Measurements from ENCODE around the gene SLC7A5.

SLC7A5 gene

DNA sequence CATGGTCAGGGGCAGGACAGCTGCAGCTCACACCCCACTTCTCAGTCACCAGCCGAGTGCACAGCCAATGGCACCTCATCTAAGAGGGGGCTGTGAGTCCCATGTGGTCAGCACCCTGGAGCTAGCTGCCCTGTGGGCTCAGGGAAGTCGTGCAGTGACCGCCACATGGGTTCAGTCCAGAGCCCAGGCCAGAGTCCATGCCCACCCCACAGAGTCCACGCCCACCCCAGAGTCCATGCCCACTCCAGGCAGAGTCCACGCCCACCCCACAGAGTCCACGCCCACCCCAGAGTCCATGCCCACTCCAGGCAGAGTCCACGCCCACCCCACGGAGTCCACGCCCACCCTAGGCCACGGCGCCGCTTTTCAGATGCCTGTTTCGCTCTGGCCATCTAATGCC lies 24.1 kb downstream of the SLC7A5 start:
- DNase-seq, result no peak

DNA sequence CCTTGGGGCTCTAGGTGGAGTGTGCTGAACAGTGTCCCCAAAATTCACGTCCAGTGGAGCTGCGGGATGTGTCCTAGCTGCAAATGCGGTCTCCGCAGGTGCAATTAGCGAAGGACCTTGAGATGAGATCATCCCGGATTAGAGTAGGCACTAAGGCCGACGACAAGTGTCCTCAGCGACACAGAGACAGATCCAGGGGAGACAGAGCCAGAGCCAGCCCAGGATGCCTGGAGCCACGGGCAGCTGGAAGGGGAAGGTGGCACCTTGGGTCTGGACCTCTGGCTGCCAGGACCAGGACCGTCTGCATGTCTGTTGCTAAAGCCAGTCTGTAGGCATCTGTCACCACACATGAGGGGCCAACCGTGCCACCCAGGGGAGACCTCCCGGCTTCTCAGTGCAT lies 24.5 kb downstream of the SLC7A5 start:
- no peak for DNase-seq

DNA sequence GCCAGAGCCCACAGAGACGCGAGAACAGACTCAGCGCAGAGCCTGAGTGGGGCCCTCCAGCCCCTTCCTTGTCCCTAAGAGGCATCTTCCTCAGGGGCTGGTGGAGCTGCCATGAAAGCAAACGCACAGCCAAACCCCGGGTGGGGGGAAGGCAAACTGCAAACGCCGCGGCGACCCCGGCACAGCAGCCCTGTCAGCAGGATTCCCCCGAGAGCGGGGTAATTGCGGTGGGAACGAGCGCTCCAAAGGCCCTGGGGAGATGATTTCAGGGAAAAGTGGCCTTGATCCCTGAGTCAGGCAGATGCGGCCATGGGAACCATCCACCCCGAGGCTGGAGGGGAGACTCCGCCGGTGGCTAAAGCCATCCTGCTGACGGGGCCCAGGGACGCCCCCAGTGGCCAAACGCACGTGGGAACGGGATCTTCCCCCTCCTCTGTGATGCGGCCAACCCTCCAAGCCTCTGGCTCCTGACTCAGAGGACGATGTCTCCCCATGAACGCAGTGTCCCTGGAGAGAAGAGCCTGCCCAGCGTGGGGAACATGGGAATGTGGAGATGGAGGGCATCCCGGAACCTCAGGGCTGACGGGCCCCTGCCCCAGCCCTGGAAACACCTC lies 25.1 kb downstream of the SLC7A5 start:
- DNase-seq, result peak in 1 of 2 experiments; percentile 13

DNA sequence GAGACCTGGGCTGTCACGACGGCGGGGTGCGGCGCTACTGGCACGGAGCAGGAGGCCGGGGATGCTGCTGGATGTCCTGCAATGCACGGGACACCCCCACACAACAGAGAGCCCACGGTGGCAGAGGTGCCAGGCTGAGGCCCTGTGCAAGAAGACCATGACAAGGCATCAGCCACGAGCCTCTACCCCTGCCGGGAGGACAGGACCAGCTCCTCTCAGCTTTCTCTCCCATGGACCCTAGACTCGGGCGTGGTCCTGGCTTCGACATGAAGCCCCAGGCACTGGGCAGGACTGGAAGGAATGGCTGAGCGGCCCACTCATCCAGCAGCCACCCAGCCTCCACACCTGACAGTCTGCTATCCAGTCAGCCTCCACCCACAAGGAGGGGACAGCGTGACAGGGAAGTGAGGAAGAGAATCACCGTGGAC lies 25.6 kb downstream of the SLC7A5 start:
- DNase-seq, result no peak

DNA sequence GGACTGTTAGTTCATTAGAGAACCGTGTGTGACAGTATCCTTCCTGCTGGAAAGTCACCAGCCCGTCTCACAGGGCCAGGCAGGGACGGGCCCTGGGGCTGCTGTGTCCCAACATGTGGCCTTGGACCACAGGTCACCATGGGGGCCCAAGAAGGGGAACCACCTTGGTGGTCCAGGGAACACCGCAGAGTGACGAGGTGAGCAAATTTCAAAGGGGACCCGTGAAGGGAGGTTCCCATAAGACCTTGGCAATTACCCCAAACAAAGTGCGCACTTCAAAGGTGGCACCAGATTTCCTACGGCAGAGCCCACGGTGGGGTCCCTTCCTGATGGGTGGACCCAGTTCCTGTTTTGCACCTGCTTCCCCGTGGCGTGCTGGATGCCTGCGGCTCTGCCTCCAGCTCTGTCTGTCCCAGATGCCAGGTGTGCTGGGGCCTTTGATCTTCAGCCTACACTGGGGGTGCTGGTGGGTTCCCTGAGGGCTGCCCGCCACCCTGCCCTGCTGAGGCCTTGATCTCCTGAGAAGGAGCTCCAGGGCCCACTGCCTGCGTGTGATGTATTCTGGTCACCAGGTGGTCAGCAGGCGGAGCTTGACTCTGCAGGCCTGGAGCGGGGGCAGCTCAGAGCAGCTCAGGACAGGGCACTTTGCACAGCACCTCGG lies 27.0 kb downstream of the SLC7A5 start:
- no peak for DNase-seq

DNA sequence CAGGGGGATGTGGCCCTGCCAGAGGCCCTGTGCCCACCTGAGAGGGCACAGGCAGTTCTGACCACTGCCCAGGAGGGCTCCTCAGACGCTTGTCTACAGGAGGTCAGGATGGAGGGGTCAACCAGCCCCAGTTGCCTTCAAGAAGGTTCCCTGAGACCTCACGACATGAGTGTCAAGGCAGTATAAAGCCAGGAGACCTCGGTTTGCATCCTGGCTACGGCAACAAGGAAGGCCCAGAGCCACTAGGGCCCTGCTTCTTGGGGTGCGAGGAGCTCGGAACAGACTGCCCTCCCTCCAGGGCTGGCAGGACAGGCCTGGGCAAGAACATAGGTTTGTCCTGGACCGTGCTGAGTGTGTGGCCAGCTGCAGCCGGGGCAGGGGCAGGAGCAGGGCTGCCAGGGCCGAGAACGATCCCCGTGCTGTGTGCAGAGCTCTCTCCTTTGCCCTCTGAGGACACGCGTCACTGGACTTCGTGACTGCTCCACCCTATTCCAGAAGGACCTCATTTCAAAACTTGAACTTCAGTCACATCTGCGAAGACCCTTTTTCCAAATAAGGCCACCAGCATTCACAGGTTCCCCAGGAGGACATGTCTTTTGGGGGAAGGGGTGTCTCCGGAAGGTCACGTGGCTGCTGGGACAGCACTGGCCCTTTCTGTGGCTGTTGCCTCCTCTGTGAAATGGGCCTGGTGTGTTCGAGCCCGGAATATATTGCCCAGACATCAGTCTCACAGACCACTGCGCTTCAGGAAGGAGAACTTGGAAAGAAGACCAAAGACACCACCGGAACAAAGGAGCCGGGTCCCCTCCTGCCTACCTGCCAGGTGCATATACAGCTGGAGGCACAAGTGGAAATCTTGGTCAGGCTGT lies 27.7 kb downstream of the SLC7A5 start:
- DNase-seq, result no peak

DNA sequence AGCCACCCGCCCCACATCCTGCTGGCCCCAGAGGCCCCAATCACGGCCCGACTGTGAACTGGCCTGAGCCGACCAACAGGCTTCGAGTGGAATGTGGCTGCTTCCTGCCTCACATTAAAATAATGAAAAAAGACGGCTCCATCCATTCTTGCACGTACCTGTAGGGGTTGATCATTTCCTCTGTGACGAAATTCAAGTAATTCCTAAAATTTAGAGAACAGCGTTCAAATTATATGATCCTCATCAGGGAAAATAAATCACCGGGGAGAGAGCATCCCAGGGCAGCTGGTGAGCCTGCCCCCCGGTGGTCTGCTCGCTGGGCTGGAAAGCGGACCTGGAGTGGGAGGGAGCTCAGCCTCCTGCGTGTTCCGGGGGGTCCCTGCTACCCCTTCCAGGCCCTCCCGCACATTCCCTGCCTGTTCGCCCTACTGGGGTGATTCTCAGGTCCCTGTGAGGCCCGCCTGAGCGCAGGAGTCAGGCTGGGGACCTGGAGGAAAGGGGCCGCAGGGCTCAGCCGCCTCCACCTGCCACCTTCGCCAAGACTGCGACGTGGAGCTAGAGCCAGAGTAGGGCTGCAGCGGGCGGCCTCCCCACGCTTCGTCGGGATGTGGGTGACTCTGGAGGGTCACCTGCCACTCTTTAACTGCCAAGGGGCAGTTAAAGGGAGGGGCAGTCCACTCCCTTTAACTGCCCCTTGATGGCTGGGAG lies 28.9 kb downstream of the SLC7A5 start:
- no peak for DNase-seq

DNA sequence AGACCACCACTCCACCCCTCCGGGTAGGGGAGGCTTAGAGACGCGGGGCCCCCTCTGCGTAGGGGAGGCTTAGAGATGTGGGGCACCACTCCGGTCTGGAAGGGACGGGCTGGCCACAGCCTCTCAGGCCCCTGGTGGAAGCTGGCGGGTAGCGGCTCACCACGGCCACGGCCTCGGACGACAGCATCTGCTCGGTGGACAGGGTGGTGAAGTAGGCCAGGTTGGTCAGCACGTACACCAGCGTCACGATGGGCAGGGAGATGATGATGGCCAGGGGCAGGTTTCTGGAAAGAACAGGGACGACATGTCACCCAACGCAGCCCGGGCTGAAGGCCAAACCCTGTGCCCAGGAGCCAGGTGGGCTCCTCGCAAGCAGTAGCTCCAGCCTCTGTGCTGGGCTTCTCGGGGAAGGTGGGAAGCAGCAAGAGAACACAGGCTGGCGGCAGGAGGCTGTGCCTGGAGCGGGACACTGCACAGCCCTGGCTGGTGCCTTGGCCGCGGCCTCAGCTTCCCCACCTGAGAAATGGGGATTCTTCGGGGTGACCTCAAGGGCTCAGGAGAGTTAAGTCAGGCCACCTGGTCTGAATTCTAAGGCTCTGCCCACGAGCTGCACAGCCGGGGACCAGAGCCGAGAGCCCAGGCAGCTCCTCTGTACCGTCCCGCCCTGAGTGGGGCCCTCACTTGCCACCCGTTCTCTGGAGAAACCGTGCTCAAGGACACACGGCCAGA lies 29.6 kb downstream of the SLC7A5 start:
- DNase-seq, result no peak

DNA sequence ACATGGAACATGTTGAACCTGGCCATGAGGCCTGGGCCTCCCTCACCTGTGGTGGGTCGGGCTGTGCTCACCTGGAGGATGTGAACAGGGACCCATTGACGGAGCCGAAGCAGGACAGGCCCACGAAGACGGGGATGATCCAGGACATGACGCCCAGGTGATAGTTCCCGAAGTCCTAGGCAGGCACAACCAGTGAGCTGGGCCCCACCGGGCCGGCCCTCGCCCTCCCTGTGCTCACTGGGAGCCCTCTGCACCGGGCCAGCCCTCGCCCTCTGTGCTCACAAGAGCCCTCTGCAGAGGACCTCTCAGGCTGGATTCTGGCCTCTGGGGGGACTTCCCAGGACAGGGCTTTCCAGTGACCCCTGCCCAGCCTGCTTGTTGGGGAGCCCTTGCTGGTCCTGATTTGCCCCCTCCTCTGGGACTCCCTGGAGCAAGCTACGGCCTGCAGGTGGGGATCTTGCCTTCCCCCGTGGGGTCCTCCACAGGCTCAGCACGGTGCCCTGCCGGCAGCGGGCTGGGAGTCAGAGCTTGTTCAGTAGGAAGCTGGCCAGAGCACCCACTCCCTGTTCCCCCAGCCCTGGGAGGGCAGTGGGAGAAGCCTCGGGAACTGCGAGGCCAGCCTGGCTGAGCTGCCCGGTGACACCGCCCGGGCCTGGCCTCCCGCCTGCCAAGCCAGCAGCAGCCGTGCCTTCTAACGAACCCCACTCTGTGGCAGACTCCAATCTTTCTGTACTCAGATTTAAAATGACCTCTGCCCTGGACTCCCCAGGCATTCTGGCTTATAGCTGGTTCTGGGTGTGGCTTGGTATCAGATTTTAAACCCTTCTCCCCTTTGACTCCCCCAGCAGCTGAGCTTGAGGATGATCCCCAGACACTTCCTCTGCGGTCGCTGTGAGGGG lies 30.4 kb downstream of the SLC7A5 start:
- DNase-seq, result no peak

DNA sequence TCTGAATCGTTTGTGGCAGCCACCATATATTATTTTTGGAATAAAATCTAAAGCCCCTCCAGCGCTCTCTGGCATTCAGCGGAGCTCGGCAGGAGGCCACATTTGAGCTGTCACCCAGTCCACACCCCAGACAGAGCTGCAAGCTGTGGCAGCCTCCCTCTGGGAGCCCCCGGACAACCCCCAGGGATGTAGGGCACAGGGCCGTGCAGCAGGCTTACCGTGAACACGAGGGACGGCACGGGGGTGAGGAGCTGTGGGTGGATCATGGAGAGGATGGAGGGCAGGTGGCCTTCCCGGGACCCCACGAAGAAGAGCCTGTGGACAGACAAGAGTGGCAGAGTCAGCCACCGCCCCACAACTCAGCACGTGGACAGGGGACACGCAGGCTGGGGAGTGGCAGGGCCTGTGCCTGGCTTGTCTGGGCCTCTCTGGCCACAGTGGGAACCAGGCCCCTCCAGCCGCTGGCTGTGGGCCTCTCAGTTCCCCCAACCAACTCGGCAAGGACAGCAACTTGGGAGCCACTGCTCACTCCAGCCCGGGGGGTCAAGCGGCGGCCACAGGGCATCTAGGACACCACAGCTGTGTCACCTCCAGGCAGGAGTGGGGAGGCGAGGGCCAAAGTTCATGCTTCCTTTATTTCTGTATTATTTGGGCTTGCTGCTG lies 31.5 kb downstream of the SLC7A5 start:
- no peak for DNase-seq

DNA sequence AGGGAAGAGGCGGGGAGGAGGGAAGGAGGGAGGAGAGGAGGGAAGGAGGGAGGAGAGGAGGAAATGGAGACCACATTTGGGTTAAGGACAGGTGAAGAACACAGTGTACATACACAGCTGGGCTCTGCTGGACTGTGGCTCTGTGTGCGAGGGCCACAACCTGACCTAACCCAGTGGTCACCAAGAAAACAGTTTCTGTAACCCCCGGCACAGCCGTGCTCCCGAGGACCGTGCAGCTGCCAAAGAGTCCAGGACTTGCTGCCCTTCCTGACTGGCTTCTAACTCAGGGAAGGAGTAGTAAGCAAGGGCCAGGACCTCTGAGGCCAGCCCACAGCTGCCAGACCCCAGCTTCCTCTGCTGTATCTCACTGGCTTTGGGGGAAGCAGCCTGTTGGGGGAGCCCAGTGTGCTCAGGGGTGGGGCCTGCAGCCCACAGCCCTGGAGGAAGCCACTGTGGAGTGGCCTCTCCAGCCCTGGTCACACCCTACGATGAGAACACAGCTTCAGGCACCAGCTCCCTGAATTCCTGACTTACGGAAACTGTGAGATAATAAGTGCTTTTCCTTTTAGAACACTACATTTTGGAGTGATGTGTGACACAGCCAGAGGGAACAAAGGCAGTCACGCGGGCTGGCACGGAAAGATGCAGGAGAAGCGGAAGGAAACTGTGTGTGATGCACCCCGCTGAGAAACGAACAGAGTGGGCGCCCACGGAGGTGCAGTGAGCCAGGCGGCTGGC lies 32.3 kb downstream of the SLC7A5 start:
- DNase-seq, result no peak

DNA sequence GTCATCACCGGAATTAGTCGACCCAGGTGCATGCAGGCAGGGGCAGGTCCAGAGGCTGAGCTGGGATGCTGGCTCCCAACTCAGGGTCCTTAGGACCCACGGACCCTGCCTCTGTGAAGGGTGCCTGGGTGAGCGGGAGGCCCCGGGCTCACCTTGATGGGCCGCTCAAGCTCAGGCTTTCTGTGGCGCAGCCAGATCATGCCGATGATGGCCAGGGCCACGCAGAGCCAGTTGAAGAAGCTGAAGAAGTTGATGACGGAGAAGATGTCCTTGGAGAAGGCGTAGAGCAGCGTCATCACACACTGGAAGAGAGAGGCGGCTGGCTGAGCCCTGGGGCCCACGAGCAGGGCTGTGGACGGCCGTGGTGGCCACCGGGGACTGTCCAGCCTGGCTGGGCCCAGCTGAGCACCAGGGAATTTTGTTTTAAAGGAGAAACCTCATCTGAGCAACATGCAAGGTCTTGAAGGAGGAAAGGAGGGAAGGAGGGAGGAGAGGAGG lies 32.9 kb downstream of the SLC7A5 start:
- DNase-seq, result no peak

DNA sequence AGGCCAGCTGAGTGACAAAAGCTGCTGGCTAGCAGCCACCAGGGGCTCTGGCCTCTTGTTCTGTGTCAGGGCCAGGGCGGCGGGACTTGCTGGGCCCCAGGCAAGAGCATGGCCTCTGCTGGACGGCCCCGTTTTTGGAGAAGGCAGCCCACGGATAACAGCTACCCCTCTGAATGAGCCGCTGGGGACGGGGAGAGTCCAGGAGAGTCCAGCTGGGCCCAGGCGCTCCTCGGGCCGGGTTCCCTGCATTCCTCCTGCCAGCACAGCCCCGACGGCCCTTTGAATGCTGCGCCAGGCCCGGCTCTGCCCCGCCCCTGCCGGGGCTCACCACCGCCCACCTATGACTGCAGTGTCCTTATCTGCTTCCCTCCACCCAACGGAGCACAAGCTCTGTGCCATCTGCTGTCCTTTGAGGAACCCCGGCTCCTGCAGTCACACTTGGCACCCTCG lies 33.4 kb downstream of the SLC7A5 start:
- DNase-seq, result no peak

DNA sequence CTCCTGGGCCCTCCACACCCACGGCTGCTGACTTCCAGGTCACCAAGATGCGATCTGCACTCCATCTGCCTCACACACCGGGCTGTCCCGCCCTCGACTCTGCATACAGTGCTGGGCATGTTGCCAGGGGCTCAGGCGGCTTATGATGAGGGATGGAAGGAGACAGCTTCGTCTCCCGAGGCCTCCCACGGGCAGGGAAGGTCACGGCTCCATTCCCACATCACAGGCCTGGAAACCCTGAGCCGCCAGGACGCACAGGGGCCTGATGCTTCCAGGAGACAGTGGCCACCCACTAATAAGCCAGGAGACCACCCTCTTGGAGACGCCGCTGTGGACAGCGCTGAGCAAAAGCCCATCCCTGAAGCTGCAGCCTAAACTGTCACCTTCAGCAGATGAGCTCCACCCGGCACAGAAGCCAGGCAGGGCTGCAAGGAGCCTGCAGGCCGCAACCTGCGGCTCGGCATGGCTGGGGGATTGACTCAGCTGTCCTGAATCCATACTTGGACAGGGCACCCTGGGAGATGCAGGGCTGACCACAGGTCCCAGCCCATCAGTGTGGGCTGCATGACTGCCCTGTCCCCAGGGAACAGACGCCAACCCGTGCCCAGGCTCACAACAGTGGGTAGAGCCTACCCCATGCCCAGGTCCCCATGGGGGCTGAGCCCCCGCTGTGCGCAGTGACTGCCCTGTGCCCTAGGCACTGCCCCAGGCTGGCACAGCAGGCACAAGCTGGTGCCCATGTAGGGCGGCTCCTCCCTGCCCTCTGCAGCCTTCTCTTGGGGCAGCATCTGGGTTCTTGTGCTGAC lies 34.4 kb downstream of the SLC7A5 start:
- DNase-seq, result peak in 1 of 2 experiments; percentile 21

DNA sequence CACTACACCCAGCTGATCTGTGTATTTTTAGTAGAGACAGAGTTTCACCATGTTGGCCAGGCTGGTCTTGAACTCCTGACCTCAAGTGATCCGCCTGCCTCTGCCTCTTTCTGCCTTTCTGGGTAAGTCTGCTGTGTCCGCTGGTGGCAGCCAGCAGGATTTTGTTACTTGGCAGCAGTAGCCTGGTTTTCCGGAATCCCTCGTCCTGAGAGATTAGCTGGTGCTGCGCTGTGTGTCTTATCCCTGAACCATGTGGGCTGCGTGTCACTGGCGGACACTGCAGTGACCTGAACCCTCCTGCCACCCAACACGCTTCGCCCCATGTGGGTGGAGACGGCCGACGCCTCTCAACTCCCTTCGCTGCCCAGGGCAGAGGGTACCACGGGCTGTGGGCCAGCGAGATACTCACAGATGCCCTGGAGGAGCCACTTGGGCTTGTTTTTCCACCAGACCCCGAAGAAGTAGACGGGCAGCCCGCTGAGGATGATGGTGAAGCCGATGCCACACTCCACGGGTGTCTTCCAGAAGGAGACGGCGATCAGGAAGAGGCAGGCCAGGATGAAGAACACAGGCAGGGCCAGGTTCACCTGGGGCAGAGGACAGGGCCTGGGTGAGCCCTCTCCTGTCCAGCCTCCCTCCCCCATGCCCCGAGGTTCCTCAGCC lies 35.2 kb downstream of the SLC7A5 start:
- DNase-seq, result no peak

DNA sequence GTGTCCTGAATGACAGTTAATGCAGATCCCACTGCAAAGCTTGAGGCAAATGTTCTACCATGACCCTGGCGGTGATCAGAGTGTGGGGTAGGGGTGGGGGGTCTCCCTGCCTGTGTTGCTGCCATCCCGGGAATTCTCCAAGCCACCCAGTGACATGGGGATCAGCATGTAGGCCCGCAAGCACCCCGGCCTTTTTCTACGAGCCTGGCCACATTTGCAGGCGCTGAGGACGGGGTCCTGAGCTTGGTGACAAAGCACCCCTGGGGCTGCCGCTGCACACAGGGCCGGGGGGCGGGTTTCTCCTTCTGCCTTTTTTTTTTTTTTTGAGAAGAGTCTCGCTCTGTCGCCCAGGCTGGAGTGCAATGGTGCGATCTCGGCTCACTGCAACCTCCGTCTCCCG lies 35.8 kb downstream of the SLC7A5 start:
- no peak for DNase-seq

DNA sequence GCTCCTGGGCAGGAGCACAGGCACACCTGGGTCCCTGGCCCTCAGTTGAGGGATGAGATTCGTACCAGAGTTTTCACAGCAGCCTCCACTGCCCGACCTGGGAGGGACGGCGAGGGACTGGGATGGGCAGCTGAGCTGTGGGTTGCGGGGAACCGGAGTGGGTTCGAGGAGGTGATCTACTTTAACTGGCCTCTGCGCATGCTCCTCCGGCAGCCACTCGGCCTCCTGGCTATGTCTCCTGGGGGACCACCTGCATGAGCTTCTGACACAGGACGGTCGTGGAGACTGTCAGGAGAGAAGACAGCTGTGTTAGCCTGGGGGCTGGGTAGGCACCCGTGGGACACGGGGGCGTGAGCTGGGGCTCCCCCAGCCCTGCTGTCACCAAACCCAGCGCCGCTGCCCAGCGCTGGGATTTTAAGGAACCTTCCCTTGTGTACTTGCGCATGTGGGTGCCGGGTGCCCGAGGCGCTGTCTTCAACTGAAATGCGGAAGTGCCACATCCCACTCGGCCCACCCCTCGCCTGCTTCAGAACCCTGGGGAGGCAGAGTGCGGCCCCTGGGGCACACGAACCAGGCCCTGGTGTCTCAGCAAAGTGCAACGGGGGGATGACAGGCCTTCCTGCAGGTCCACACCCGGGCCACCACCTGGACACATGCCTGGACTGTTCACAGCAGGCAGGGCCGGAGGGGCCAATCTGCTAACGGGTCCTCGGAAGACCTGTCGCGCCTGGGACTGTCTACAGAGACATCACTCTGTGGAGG lies 36.4 kb downstream of the SLC7A5 start:
- DNase-seq, result no peak

DNA sequence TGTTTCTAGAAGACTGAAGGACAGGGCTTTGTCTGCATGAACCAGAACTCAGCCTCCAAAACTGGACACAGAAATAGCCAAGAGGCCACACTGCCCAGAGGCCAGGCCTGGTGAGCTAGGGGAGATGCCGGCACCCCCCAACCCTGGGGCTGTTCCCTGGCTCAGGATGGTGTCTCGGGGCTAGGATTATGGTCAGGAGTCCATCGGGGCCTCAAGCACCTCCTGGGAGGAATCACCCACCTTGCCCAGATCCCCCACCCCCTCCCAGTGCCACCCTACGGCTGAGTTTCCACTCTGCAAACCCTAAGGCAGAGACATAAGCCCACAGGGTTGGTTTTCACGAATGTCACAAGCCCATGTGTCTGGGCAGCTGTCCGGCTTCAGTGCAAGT lies 37.2 kb downstream of the SLC7A5 start:
- DNase-seq, result no peak
